Testis (tissue), 2 donors: ENCODE data around the gene PEMT.

Experiments used
- POLR2A ChIP-seq: fragments of 450-650 bp; IDR thresholded peaks from one replicate; pipeline ENCODE4 v1.6.1; 2017; ENCODE audit warnings: antibody characterized with exemption, mild to moderate bottlenecking, moderate library complexity
- TF ChIP-seq, protein P1 (sequence below), 3 experiments: fragments of 450-650 bp in 2 of 3; fragments of 200-600 bp in 1 of 3; sonication (generic) in 1 of 3; IDR thresholded peaks; one replicate each; pipeline ENCODE4 v1.5.1; 2016 to 2019; ENCODE audit warnings: antibody characterized with exemption in 3 of 3, mild to moderate bottlenecking in 2 of 3, moderate library complexity in 1 of 3

DNA sequence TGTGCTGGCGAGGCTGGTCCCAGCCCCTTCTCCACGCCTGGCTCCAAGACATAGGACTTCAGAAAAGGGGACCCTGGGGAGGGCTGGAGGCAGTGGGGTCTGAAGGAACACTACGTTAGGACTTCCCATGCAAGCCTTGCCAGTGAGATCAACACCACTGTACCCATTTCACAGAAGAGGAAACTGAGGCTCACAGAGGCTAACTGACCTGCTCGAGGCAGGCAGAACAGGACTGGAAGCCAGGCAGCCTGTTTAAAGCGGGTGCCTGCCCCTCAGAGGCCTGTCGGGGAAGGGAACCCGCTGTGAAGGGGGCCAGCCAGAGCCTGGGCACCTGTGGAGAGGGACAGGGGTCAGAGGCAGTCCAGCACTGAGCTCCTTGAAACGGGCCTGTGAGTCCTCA, 32.3 kb downstream of the PEMT start:
- TF ChIP-seq POLR2A: no peak
- TF ChIP-seq, protein P1, sequence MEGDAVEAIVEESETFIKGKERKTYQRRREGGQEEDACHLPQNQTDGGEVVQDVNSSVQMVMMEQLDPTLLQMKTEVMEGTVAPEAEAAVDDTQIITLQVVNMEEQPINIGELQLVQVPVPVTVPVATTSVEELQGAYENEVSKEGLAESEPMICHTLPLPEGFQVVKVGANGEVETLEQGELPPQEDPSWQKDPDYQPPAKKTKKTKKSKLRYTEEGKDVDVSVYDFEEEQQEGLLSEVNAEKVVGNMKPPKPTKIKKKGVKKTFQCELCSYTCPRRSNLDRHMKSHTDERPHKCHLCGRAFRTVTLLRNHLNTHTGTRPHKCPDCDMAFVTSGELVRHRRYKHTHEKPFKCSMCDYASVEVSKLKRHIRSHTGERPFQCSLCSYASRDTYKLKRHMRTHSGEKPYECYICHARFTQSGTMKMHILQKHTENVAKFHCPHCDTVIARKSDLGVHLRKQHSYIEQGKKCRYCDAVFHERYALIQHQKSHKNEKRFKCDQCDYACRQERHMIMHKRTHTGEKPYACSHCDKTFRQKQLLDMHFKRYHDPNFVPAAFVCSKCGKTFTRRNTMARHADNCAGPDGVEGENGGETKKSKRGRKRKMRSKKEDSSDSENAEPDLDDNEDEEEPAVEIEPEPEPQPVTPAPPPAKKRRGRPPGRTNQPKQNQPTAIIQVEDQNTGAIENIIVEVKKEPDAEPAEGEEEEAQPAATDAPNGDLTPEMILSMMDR (IDR thresholded peaks at IDR 0.05): no peak
